SHP77 (cell line): ENCODE data around the gene KRTAP10-9.
"Not testable (repeated sequence)": the region's sequence is repeated elsewhere in the genome, so short reads cannot be mapped to it uniquely, and the experiment has no call there.

Experiments
- DNase-seq, 2 experiments: peaks; one replicate each; lab custom pipeline; 2025; lab: John Stamatoyannopoulos, UW

Gene KRTAP10-9

DNA sequence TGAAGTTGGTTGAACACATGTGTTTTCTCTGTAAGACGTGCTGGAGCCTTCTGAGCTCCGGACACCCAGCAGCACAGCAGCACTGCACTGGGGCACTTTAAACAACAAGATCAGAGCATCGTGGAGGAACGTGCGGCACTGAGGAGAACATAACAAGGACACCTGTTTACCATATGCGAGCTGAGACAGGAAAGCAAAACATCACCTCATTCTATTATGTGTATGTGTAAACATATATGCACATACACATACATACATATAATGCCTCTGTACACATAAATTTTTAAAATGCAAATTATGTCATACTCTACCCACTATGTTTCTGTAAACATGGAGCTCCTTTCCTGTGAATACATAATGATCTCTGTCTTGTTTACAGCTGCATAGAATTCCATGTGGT is 31.4 kb upstream of the KRTAP10-9 start:
- DNase-seq, result no peak

GRCh38 chr21:44596068-44596725 is 30.7 kb upstream of the KRTAP10-9 start:
- DNase-seq, result no peak

- no peak for DNase-seq
These were observed 28.8 kb upstream of the KRTAP10-9 start for GRCh38 chr21:44598061-44598460.

DNA sequence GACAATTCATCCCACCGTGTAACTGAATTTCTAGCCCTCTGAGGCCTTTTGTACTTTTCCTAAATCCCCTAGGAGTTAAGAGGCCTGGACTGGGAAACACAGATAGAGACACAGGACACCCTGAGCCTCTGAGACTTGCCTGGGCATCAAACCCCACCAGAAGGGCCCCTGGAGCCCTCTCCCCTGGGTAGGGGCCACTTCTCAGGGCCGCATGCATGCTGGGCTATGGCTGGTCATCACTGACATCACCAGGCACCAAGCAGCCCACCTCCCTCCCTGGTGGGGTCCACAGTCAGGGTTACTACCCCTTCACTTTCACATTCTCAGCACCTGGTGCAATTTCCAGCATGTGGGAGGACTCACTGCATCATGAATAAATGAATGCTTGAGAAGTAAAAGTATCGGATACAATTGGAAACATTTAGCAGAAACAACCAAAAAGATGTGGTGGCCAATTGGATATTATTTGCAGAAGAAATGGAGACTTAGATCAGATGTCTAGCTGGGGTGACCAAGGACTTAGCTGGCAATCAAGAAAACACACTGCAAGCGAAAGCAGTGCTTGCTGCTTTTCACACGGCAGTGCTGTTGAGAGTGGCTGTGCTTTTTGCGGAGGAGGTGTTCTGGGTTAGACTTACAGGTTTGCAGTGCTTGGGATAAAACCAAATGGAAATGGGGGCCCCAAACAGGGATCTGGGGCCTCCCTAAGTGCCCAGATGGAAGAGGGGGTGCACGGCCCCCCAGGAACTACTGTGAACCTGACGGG is 27.4 kb upstream of the KRTAP10-9 start:
- DNase-seq, result no peak

DNA sequence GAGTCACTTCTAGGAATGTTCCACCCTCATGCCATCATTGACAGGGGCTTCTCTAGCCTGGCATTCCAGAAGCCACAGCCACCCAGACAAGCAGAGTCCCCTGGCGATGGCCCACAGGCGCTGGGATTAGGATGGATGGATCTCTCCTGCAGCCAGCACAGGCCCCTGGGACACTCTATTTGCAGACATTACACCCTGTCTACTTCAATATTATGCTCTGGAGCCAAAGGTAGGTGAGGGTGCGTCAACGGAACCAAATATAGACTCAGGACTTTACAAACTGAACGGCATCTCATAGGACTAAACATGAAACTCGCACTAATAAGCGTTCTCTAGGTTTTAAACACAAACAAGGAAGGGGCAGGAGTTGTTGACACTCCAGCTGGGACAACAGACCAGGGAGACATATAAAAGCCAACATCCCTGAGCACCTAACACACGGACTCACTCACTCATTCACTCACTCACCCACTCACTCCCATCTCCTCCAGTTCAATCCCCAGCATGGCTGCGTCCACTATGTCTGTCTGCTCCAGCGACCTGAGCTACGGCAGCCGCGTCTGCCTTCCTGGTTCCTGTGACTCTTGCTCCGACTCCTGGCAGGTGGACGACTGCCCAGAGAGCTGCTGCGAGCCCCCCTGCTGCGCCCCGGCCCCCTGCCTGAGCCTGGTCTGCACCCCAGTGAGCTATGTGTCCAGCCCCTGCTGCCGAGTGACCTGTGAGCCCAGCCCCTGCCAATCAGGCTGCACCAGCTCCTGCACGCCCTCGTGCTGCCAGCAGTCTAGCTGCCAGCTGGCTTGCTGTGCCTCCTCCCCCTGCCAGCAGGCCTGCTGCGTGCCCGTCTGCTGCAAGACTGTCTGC is 26.5 kb upstream of the KRTAP10-9 start, which contains the start of gene KRTAP10-7:
TSS of gene KRTAP10-7 (plus strand) at position 480 of the 861 bp plus-strand sequence. CDS start at position 505, 25 bp downstream.
- DNase-seq, result not testable (repeated sequence)

DNA sequence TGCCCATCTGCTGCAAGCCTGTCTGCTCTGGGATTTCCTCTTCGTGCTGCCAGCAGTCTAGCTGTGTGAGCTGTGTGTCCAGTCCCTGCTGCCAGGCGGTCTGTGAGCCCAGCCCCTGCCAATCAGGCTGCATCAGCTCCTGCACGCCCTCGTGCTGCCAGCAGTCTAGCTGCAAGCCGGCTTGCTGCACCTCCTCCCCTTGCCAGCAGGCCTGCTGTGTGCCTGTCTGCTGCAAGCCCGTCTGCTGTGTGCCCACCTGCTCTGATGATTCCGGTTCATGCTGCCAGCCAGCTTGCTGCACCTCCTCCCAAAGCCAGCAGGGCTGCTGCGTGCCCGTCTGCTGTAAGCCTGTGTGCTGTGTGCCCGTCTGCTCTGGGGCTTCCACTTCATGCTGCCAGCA is 25.8 kb upstream of the KRTAP10-9 start:
- peak; percentile 29 to 47 for DNase-seq

DNA sequence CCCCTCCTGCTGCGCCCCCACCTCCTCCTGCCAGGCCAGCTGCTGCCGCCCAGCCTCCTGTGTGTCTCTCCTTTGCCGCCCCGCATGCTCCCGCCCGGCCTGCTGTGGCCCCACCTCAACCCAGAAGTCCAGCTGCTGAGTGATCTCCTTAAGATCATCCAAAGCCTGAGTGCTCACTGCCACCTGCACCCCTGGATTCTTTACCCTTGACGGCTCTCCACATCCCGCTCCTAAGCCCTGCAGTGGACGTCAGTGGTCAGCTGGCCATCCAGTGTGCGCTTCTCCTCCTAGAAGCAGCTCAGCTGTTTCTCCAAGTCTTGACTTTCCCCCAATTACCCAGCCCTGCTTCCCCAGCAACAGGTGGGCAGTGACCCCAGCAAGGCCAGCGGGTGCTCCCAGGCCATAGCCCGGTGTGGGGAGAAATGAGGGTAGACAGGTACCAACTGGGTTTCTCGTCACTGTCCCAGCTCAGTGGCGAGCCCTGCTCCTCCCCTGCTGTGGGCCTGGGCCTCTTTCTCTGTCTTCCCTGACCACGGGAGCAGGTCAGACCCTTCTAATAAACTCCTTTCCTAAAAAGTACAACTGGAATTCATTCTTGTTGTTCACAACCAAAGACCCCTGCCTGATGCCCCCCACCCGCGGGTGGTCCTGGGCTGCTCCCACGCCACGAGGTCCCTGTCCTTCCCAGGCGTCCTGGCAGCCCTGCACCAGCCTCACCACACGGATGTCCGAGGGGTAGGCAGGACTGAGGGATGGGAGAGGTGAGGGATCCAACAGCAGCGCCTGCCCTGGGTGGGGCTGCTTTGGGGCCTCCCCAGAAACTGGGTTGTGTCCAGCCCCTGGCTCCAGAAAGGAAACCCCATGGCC is 25.1 kb upstream of the KRTAP10-9 start:
- DNase-seq, result no peak

GRCh38 chr21:44602463-44602850 is 24.4 kb upstream of the KRTAP10-9 start:
- DNase-seq, result no peak

DNA sequence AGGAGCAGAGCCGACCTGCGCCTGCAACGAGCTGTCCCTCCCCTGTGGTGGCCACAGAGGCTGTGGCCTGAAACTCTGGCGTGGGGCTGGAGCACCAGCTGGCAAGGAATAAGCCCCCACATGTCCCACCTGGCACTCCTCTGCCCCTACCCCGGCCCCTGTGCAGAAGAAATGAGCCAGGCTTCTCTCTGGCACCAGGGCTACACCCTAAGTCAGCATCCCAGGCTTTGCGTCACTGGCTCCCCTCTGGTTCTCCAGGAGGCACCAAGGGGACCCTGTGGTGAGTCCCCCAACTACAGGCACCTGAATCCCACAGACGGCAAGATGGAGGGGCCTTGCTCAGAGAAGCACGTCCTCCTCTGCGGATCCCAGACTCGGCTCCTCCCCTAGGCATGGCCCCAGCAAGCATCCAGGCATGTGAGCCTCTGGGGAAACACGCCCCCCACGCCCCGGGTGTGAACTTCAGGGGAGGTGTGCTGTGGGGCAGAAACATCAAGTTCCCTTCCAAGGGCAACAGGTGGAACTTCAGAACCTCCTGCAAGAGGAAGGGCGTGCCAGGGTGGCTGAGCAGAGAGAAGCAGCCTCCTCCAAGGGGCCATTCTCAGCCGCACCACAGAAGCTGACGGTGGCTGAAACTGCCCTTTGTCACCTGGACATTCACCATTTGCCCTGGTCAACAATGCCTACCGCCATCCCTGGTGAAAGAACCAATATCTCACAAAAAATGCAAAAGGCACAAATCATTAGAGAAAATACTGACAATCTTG is 23.6 kb upstream of the KRTAP10-9 start:
- DNase-seq, result no peak

- DNase-seq, result no peak
These were observed 23.0 kb upstream of the KRTAP10-9 start for GRCh38 chr21:44603911-44604310.

DNA sequence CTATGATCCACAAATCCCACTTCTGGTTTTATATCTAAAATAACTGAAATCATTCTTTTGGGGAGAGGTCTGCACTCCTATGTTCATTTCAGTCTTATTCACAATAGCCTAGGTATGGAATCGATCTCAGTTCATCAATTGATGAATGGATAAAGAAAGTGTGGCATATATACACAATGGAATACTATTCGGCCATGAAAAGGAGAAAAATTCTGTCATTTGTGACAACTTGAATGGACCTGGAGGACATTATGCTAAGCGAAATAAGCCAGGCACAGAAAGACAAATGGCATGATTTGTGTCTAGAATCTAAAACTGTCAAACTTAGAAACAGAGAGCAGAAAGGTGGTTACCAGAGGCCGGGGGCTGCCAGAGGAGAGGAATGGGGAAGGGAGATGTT is 20.4 kb upstream of the KRTAP10-9 start:
- DNase-seq, result no peak

GRCh38 chr21:44609193-44609592 is 17.7 kb upstream of the KRTAP10-9 start:
- no peak for DNase-seq

- not testable (repeated sequence) for DNase-seq
These were observed 16.6 kb upstream of the KRTAP10-9 start for GRCh38 chr21:44610157-44610843.

DNA sequence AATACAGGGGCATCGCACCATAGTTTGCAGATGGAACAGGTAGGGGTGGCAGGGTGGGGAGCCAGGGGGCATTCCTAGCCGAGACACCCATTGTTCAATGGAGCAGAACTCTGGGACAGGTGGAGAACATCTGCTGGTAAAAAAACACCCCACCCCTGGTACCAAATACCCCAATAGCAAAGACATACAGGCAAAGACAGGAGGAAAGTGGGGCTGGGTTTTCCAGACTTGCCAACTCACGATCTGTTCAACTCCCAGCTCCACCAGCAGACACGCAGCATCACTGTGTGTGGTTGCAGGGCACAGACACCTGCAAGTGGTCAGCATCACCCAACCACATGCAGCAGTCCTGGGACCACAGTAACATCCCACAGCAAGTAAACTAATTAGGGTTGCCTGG is 15.3 kb upstream of the KRTAP10-9 start:
- DNase-seq, result no peak

- peak in 1 of 2 experiments; percentile 13 for DNase-seq
These were observed 14.8 kb upstream of the KRTAP10-9 start, which contains the start of gene KRTAP10-8 for GRCh38 chr21:44612029-44612486. Gene KRTAP10-8 (plus strand): TSS chr21:44612079. CDS start chr21:44612101, 22 bp downstream.

GRCh38 chr21:44612669-44613229 is 14.1 kb upstream of the KRTAP10-9 start:
- no peak for DNase-seq

GRCh38 chr21:44613386-44614155 is 13.3 kb upstream of the KRTAP10-9 start:
- DNase-seq, result no peak

DNA sequence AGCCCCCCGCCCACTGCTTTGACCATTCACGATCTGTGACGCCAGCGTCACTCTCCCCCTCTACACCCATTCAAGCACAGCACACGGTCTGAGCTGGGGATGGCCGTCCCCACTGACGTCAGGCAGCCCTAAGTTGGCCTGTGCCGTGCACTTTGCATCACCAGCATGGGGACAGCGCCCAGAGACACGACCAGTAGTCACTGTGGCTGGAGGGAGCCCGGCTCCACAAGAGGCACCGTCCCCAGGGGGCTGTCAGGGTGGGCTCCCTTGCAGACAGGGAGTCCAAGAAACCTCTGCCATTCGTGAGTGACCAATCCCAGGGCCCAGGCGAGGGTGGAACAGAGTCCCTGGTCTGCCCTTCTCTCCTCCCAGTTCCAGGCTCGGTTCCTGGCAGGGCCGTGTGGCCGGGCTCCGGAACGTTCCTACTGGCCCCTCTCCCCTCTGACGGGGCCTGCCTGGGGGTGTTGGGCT is 12.7 kb upstream of the KRTAP10-9 start:
- DNase-seq, result no peak

DNA sequence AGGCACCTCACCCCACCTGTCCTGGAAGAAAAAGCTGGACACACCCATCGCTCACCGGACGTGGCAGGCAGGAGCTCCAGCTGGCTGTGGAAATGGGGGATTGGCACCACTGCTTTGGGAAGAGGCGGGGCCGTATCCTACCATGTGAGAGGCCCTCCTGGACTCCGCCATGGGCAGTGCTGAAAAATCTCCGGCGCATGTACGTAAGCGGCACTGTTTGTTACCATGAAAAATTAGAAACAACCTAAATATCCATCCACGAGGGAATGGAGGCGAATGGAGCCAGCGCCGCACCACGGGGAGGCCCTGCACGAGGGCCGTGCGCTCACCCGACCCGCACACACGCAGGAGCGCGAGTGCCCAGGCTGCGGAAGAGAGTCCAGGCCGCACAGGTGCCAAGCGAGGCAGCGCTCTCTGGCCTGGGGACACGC is 11.9 kb upstream of the KRTAP10-9 start:
- no peak for DNase-seq
